Neural progenitor cell (in vitro differentiated cells): ENCODE data around the gene RAB15. TPM values are rescaled to one million over a fixed set of nuclear protein-coding genes. Genes with fewer than 3 reads are reported as not detected.
A peak's percentile ranks its signal among the peaks of the same experiment; 100 is the strongest.

Source experiments
- DNase-seq: peaks from one replicate; pipeline ENCODE4 v3.0.0-alpha.2; 2016; ENCODE audit warnings: low spot score
- H2AFZ ChIP-seq: fragments of 200-600 bp; sonication (generic); replicated peaks from 2 replicates; pipeline ENCODE4 v1.6.1; 2016; ENCODE audit warnings: antibody characterized with exemption
- H3F3A ChIP-seq: fragments of 200-600 bp; sonication (generic); 2 replicates; pipeline ENCODE4 v1.6.1; 2016; ENCODE audit warnings: antibody characterized with exemption, low read depth
- H3K27ac ChIP-seq: fragments of 200-600 bp; sonication (generic); 2 replicates; pipeline ENCODE4 v1.5.1; 2016; ENCODE audit warnings: mild to moderate bottlenecking
- H3K27me3 ChIP-seq: fragments of 200-600 bp; sonication (generic); 2 replicates; pipeline ENCODE4 v1.6.1; 2016; ENCODE audit warnings: mild to moderate bottlenecking, moderate library complexity
- H3K36me3 ChIP-seq: fragments of 200-600 bp; sonication (generic); 2 replicates; pipeline ENCODE4 v1.5.1; 2016
- H3K4me1 ChIP-seq: fragments of 200-600 bp; sonication (generic); 2 replicates; pipeline ENCODE4 v1.6.1; 2016; ENCODE audit warnings: mixed run types
- H3K4me2 ChIP-seq: fragments of 200-600 bp; sonication (generic); 2 replicates; pipeline ENCODE4 v1.6.1; 2016
- H3K4me3 ChIP-seq: fragments of 200-600 bp; sonication (generic); 2 replicates; pipeline ENCODE4 v1.5.1; 2016
- H3K79me2 ChIP-seq: fragments of 200-600 bp; sonication (generic); 2 replicates; pipeline ENCODE4 v1.6.1; 2016; ENCODE audit warnings: low read depth
- H3K9ac ChIP-seq: fragments of 200-600 bp; sonication (generic); 2 replicates; pipeline ENCODE4 v1.6.1; 2016
- H3K9me3 ChIP-seq: fragments of 200-600 bp; sonication (generic); 2 replicates; pipeline ENCODE4 v1.5.1; 2016; ENCODE audit warnings: low read depth
- H4K20me1 ChIP-seq: fragments of 200-600 bp; sonication (generic); 2 replicates; pipeline ENCODE4 v1.6.1; 2016; ENCODE audit warnings: low read depth
- H3K27ac Mint-ChIP-seq: 3 replicates; pipeline ENCODE4 v1.8.0; 2021; ENCODE audit warnings: mixed read lengths
- H3K27me3 Mint-ChIP-seq: 2 replicates; pipeline ENCODE4 v1.8.0; 2022; ENCODE audit warnings: low read depth, mild to moderate bottlenecking, inconsistent platforms, moderate library complexity, mixed read lengths; ENCODE audit not compliant: insufficient read depth
- H3K36me3 Mint-ChIP-seq: 3 replicates; pipeline ENCODE4 v1.8.0; 2021; ENCODE audit warnings: mixed read lengths
- H3K4me1 Mint-ChIP-seq: 3 replicates; pipeline ENCODE4 v1.8.0; 2021; ENCODE audit warnings: mixed read lengths
- H3K4me3 Mint-ChIP-seq: 3 replicates; pipeline ENCODE4 v1.8.0; 2021; ENCODE audit warnings: mild to moderate bottlenecking, moderate library complexity, mixed read lengths
- H3K9me3 Mint-ChIP-seq: 3 replicates; pipeline ENCODE4 v1.8.0; 2020; ENCODE audit warnings: mixed read lengths
- CTCF ChIP-seq: fragments of 200-600 bp; sonication (generic); IDR thresholded peaks from 2 replicates; pipeline ENCODE4 v1.5.1; 2017; ENCODE audit warnings: antibody characterized with exemption, mild to moderate bottlenecking
- EZH2 ChIP-seq: fragments of 200-600 bp; sonication (generic); IDR thresholded peaks from 2 replicates; pipeline ENCODE4 v1.6.1; 2017; ENCODE audit warnings: antibody characterized with exemption, mild to moderate bottlenecking, moderate library complexity
- EZH2phosphoT487 ChIP-seq: fragments of 200-600 bp; sonication (generic); IDR thresholded peaks from 2 replicates; pipeline ENCODE4 v1.6.1; 2017; ENCODE audit warnings: antibody characterized with exemption
- total RNA-seq: library from RNA; depleted of rRNA; stranded (reverse); fragments of >200 nt; gene quantifications from 2 replicates; pipeline ENCODE4 v1.2.3, GENCODE V29; 2015; ENCODE audit warnings: low replicate concordance

RAB15 gene
- total RNA-seq, 1 donor from 2014 or later: 12.2 TPM

GRCh38 chr14:64990939-64991338, 18.8 kb upstream of the RAB15 start:
- Mint-ChIP-seq H3K36me3 (no peaks in the 10 kb centered on the region), H3K4me1 (peaks cover 12% of the 10 kb centered on the region), H3K27me3 (peaks cover under 1% of the 10 kb centered on the region), H3K9me3 (no peaks in the 10 kb centered on the region), H3K27ac (no peak overlapping the region), H3K4me3 (no peak overlapping the region)
- no peaks in the 10 kb centered on the region for H3K36me3 ChIP-seq
- H3K4me1 ChIP-seq: peaks cover 7% of the 10 kb centered on the region
- H3K4me2 ChIP-seq: no peak overlapping the region
- H2AFZ ChIP-seq: no peak overlapping the region
- no peak for DNase-seq
- H3K4me3 ChIP-seq: no peak overlapping the region
- H4K20me1 ChIP-seq: no peaks in the 10 kb centered on the region
- H3K27ac ChIP-seq: no peak overlapping the region
- no peaks in the 10 kb centered on the region for H3K9me3 ChIP-seq
- H3K27me3 ChIP-seq: peaks cover 6% of the 10 kb centered on the region
- TF ChIP-seq CTCF (no peak), EZH2phosphoT487 (no peak), EZH2 (no peak)
- H3F3A ChIP-seq: no peaks in the 10 kb centered on the region
- peaks cover 24% of the 10 kb centered on the region for H3K79me2 ChIP-seq
- no peak overlapping the region for H3K9ac ChIP-seq

GRCh38 chr14:64990296-64990695, 18.2 kb upstream of the RAB15 start:
- Mint-ChIP-seq H3K27ac (no peak overlapping the region), H3K4me3 (no peak overlapping the region)
- TF ChIP-seq EZH2 (no peak), CTCF (no peak), EZH2phosphoT487 (no peak)

GRCh38 chr14:64987438-64987767, 15.3 kb upstream of the RAB15 start:
- Mint-ChIP-seq H3K27me3 (peaks cover 3% of the 10 kb centered on the region), H3K27ac (peak overlapping the region; percentile 51), H3K9me3 (no peaks in the 10 kb centered on the region), H3K4me1 (peaks cover 18% of the 10 kb centered on the region), H3K36me3 (no peaks in the 10 kb centered on the region), H3K4me3 (peak overlapping the region; percentile 99)
- H4K20me1 ChIP-seq: no peaks in the 10 kb centered on the region
- no peaks in the 10 kb centered on the region for H3K9me3 ChIP-seq
- peak overlapping the region; percentile 34 for H3K9ac ChIP-seq
- DNase-seq: no peak
- no peak overlapping the region for H3K27ac ChIP-seq
- peak overlapping the region; percentile 88 for H3K4me2 ChIP-seq
- no peaks in the 10 kb centered on the region for H3K36me3 ChIP-seq
- TF ChIP-seq CTCF (no peak), EZH2phosphoT487 (no peak)
- H3K79me2 ChIP-seq: peaks cover 24% of the 10 kb centered on the region
- peaks cover 24% of the 10 kb centered on the region for H3K27me3 ChIP-seq
- H3F3A ChIP-seq: no peaks in the 10 kb centered on the region
- H3K4me3 ChIP-seq: peak overlapping the region; percentile 73
- H2AFZ ChIP-seq: peak overlapping the region; percentile 99
- H3K4me1 ChIP-seq: peaks cover 7% of the 10 kb centered on the region

More at GRCh38 chr14:64990296-64990695, 18.2 kb upstream of the RAB15 start:
- Mint-ChIP-seq H3K27me3 (peaks cover 3% of the 10 kb centered on the region), H3K36me3 (no peaks in the 10 kb centered on the region), H3K4me1 (peaks cover 13% of the 10 kb centered on the region), H3K9me3 (no peaks in the 10 kb centered on the region)
- Histone ChIP-seq H3K9me3 (no peaks in the 10 kb centered on the region), H2AFZ (no peak overlapping the region), H3K4me2 (no peak overlapping the region), H3K9ac (no peak overlapping the region), H4K20me1 (no peaks in the 10 kb centered on the region), H3K36me3 (no peaks in the 10 kb centered on the region), H3K27me3 (peaks cover 12% of the 10 kb centered on the region), H3K27ac (no peak overlapping the region), H3K79me2 (peaks cover 24% of the 10 kb centered on the region), H3K4me3 (no peak overlapping the region), H3F3A (no peaks in the 10 kb centered on the region), H3K4me1 (peaks cover 7% of the 10 kb centered on the region)
- DNase-seq: no peak
